GM12865 (cell line): ENCODE results near the gene MYO10.
"Not testable (repeated sequence)": the region's sequence is repeated elsewhere in the genome, so short reads cannot be mapped to it uniquely, and the experiment has no call there.

Experiments used
- DNase-seq: peaks from one replicate; pipeline ENCODE4 v3.0.0; 2010; ENCODE audit warnings: low read depth
- H3K4me3 ChIP-seq: 2 replicates; pipeline ENCODE4 v1.5.1; 2011; ENCODE audit warnings: mild to moderate bottlenecking, low read depth, low read length, control low read depth
- TF ChIP-seq, protein P1 (sequence below): IDR thresholded peaks from 2 replicates; pipeline ENCODE4 v1.5.1; 2011; ENCODE audit warnings: low read length, control low read depth, low read depth, inconsistent platforms; ENCODE audit not compliant: insufficient read depth; ENCODE audit errors: missing control alignments

Gene MYO10

DNA sequence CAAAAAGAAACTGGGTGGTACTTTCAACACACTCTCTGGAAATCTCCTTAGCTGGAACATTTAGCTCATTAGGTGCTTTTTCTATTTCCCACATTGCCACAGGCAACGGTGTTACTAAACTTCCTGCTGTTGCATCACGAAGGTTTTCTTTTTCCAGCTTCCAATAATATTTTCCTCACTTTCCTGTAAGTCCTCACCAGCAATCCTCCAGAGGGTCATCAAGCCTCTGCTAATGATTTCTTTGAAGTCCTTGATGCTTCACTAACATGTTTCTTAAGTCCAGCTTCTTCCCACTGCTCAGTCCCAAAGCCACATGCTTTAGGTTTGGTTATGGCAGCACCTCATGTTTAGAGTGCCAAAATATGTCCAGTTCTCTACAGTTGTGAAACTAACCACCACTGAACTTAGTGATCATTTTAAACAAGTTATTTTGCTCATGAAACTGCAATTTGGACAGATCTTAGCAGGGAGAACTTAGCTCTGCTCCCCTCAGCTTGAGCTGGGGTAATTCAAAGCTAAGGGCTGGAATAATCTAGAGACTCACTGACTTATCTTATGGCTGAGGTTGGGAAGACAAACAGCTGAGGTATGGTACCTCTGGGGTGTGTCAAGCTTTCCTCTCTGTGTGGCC lies 279.4 kb downstream of the MYO10 start:
- no peak overlapping the region for H3K4me3 ChIP-seq
- DNase-seq: no peak
- TF ChIP-seq, protein P1, sequence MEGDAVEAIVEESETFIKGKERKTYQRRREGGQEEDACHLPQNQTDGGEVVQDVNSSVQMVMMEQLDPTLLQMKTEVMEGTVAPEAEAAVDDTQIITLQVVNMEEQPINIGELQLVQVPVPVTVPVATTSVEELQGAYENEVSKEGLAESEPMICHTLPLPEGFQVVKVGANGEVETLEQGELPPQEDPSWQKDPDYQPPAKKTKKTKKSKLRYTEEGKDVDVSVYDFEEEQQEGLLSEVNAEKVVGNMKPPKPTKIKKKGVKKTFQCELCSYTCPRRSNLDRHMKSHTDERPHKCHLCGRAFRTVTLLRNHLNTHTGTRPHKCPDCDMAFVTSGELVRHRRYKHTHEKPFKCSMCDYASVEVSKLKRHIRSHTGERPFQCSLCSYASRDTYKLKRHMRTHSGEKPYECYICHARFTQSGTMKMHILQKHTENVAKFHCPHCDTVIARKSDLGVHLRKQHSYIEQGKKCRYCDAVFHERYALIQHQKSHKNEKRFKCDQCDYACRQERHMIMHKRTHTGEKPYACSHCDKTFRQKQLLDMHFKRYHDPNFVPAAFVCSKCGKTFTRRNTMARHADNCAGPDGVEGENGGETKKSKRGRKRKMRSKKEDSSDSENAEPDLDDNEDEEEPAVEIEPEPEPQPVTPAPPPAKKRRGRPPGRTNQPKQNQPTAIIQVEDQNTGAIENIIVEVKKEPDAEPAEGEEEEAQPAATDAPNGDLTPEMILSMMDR: no peak

DNA sequence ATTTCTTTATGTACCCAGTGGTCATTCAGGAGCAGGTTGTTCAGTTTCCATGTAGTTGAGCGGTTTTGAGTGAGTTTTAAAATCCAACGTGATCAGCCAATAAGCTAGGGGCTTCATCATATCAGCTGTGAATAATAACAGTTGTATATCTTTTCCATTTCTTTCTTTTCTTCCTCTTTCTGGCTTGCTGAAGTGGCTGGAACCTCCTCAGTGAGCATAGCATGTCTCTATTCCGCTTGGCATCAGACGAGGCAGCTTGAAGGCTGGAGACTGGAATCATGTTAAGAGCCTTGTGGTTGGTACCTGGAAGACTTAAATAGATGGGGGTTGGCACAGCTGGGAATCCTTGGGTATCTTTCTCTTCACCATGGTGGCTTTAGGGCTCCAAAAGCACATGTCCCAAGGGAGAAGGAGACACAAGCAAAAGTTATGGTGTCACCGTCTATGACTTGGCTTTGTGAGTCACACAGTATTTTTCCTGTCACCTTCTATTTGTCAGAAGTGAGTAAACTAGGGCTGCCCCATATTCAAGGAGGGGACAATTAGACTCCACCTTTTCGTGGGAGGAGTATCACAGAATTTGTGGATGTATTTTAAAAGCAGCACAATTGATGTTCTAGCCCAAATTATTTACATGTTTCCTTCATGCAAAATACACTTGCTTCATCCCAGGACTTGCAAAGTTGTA lies 281.3 kb downstream of the MYO10 start:
- H3K4me3 ChIP-seq: no peak overlapping the region
- DNase-seq: no peak
- TF ChIP-seq, protein P1: no peak

DNA sequence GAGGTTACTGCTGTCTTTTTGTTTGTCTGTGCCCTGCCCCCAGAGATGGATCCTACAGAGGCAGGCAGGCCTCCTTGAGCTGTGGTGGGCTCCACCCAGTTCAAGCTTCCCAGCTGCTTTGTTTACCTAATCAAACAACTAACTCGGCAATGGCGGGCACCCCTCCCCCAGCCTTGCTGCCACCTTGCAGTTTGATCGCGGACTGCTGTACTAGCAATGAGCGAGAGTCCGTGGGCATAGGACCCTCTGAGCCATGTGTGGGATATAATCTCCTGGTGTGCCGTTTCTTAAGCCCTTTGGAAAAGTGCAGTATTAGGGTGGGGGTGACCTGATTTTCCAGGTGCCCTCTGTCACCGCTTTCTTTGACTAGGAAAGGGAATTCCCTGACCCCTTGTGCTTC lies 287.3 kb downstream of the MYO10 start:
- not testable (repeated sequence) for H3K4me3 ChIP-seq, DNase-seq

DNA sequence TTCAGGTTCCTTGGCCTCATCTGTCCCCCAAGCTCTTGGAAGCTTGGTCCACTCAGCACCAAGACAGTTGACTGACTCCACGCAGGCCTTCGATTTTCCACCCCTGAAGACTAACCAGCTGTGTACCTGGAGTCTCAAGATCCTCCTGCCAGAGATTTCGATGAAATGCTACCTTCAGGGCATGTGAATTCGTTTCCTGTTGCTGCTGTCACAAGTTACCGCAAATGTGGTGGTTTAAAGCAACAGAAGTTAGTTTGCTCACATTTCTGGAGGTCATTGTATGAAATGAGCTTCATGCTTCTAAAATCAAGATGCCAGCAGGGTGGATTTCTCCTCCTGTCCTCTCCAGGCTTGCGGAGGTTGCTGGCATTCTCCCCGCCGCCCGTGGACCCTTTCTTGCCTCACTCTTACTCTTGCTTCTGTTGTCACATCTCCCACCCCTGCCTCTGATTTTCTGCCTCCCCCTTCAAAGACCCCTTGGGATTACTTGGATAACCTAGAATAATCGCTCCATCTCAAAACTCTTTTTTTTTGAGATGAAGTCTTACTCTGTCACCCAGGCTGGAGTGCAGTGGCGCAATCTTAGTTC lies 291.7 kb downstream of the MYO10 start:
- TF ChIP-seq, protein P1: no peak
- no peak for DNase-seq
- H3K4me3 ChIP-seq: no peak overlapping the region

DNA sequence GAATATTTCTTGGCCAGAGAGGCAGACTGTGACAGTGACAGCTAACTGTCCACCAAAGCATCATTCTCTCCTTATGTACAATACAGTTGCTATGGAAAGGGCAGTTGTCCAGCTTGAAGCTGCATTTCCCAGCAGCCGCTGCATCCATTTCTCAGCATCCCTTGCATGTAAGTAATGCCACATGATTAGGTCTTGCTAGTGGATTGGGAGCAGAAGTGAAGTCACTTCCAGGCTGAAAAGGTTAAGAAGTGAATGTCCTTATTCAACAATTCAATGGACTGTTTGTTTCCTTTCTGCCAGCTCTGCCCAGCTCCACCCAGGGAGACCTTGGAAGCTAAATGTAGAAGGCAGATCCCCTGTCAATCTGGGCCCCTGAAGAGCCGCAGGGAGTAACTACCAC lies 293.2 kb downstream of the MYO10 start:
- H3K4me3 ChIP-seq: no peak overlapping the region
- TF ChIP-seq, protein P1: no peak
- DNase-seq: no peak

DNA sequence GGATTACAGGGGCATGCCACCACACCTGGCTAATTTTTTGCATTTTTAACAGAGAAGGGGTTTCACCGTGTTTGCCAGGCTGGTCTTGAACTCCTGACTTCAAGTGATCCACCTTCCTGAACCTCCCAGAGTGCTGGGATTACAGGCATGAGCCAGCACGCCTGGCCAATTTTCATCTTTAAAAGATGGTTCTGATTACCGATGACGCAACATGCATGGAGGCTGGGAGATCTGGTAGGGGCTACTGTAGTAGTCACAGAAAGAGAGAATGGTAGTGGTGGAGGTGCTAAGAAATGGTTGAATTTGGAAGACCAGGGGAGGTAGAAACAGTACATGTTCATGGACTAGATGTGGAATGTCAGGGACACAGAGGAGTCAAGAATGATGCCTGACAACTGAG lies 296.9 kb downstream of the MYO10 start:
- no peak overlapping the region for H3K4me3 ChIP-seq
- no peak for DNase-seq
- TF ChIP-seq, protein P1: no peak

DNA sequence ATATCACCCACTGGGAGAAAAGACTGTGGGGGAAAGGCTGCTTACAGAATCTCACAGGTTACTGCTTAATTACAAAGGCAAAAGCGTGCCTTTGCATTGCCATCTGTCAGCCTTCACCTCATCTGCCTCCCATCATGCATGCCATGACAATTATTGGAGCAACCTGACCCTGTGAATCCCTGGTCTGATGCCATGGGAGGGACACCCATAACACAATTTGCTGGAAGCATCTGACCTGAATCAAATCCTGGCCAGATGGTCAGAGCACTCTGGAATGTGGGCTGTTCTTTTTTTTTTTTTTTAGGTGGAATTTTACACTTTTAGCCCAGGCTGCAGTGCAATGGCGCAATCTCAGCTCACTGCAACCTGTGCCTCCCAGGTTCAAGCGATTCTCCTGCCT lies 307.7 kb downstream of the MYO10 start:
- DNase-seq: no peak
- TF ChIP-seq, protein P1: no peak
- no peak overlapping the region for H3K4me3 ChIP-seq
